A673 (cell line): ENCODE results near the gene SPECC1L. TPM values are rescaled to one million over a fixed set of nuclear protein-coding genes. Genes with fewer than 3 reads are reported as not detected.

Experiments
- BruUV-seq: library from RNA; stranded (reverse); fragments of 400-500 nt; replicated peaks from 2 replicates; lab custom pipeline; 2021; lab: Mats Ljungman, UMichigan
- CTCF ChIA-PET: fragments of 300-600 bp; sonication (Branson Sonifier 250); formaldehyde crosslinking; loops from one replicate; lab custom pipeline; 2022; ENCODE audit warnings: antibody characterized with exemption; lab: Charles Lee
- POLR2A ChIA-PET: fragments of 300-600 bp; sonication (Branson Sonifier 250); formaldehyde crosslinking; loops from one replicate; lab custom pipeline; 2022; ENCODE audit warnings: antibody characterized with exemption; ENCODE audit not compliant: low non-redundant PET; lab: Charles Lee
- DNase-seq: peaks from one replicate; pipeline ENCODE4 v3.0.0-alpha.2; 2015; ENCODE audit warnings: low spot score
- H3K27ac ChIP-seq: fragments of 200-600 bp; sonication (generic); 2 replicates; pipeline ENCODE4 v1.5.1; 2016; ENCODE audit warnings: mixed run types, low read depth, mild to moderate bottlenecking, mixed read lengths, antibody characterized with exemption, low read length; ENCODE audit not compliant: poor library complexity, severe bottlenecking
- H3K27me3 ChIP-seq: fragments of 200-600 bp; sonication (generic); replicated peaks from 2 replicates; pipeline ENCODE4 v1.6.1; 2017; ENCODE audit warnings: mixed run types, low read depth, mild to moderate bottlenecking, mixed read lengths, antibody characterized with exemption, low read length; ENCODE audit not compliant: insufficient read depth, poor library complexity
- H3K36me3 ChIP-seq: fragments of 200-600 bp; sonication (generic); 2 replicates; pipeline ENCODE4 v1.6.1; 2016; ENCODE audit warnings: mixed run types, mild to moderate bottlenecking, mixed read lengths, antibody characterized with exemption, low read length; ENCODE audit not compliant: insufficient read depth, poor library complexity, severe bottlenecking
- H3K4me1 ChIP-seq: fragments of 200-600 bp; sonication (generic); 2 replicates; pipeline ENCODE4 v1.6.1; 2017; ENCODE audit warnings: mixed run types, mild to moderate bottlenecking, mixed read lengths, antibody characterized with exemption, low read length; ENCODE audit not compliant: insufficient read depth, poor library complexity, severe bottlenecking
- H3K4me3 ChIP-seq: fragments of 200-600 bp; sonication (generic); 2 replicates; pipeline ENCODE4 v1.5.1; 2016; ENCODE audit warnings: low read depth, mixed run types, mild to moderate bottlenecking, mixed read lengths, low read length; ENCODE audit not compliant: poor library complexity, severe bottlenecking
- H3K9me3 ChIP-seq: fragments of 200-600 bp; sonication (generic); 2 replicates; pipeline ENCODE4 v1.6.1; 2016; ENCODE audit warnings: mixed run types, low read depth, mild to moderate bottlenecking, mixed read lengths, antibody characterized with exemption, low read length; ENCODE audit not compliant: poor library complexity, severe bottlenecking
- EZH2 ChIP-seq: fragments of 200-600 bp; sonication (generic); IDR thresholded peaks from 2 replicates; pipeline ENCODE4 v1.6.1; 2017; ENCODE audit warnings: borderline replicate concordance, low read depth, mild to moderate bottlenecking, mixed read lengths, antibody characterized with exemption, low read length; ENCODE audit not compliant: poor library complexity, severe bottlenecking
- intact Hi-C: fragments of 100-400 bp; cut with micrococcal nuclease; formaldehyde crosslinking; loops from one replicate; pipeline ENCODE4 v1.10.0; 2022; ENCODE audit not compliant: unreplicated experiment
- total RNA-seq: library from RNA; stranded (reverse); gene quantifications from 2 replicates; pipeline ENCODE4 v1.2.3, GENCODE V29; 2021
- TF ChIP-seq, protein P1 (sequence below): fragments of 300-800, 200-600 bp; sonication (generic); conservative IDR thresholded peaks from 2 replicates; pipeline ENCODE4 v1.5.1; 2017; ENCODE audit warnings: low read depth, mild to moderate bottlenecking, antibody characterized with exemption, low read length, moderate library complexity, mixed read lengths

SPECC1L gene
- total RNA-seq, 1 experiment from 2014 or later: 56.7 TPM

- no TSS peak for BruUV-seq
- Histone ChIP-seq H3K9me3 (no peaks in the 10 kb centered on the region), H3K4me3 (no peak overlapping the region), H3K4me1 (no peaks in the 10 kb centered on the region), H3K36me3 (peaks cover 59% of the 10 kb centered on the region), H3K27me3 (no peaks in the 10 kb centered on the region), H3K27ac (no peak overlapping the region)
- TF ChIP-seq, protein P1, sequence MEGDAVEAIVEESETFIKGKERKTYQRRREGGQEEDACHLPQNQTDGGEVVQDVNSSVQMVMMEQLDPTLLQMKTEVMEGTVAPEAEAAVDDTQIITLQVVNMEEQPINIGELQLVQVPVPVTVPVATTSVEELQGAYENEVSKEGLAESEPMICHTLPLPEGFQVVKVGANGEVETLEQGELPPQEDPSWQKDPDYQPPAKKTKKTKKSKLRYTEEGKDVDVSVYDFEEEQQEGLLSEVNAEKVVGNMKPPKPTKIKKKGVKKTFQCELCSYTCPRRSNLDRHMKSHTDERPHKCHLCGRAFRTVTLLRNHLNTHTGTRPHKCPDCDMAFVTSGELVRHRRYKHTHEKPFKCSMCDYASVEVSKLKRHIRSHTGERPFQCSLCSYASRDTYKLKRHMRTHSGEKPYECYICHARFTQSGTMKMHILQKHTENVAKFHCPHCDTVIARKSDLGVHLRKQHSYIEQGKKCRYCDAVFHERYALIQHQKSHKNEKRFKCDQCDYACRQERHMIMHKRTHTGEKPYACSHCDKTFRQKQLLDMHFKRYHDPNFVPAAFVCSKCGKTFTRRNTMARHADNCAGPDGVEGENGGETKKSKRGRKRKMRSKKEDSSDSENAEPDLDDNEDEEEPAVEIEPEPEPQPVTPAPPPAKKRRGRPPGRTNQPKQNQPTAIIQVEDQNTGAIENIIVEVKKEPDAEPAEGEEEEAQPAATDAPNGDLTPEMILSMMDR: no peak
- no peak for TF ChIP-seq EZH2
- ChIA-PET POLR2A (no interaction called here), CTCF (no interaction called here)
- intact Hi-C loops: no loop called here
- no peak for DNase-seq
These were observed 67.4 kb downstream of the SPECC1L start for GRCh38 chr22:24337894-24338645.

GRCh38 chr22:24338726-24339451, 68.3 kb downstream of the SPECC1L start:
- ChIA-PET POLR2A (no interaction called here), CTCF (interaction anchor here (0.7 kb wide), 1 partner anchor 183 kb away, joined by 3 read pairs; no protein-coding TSS in a partner anchor)
- Histone ChIP-seq H3K4me1 (no peaks in the 10 kb centered on the region), H3K9me3 (no peaks in the 10 kb centered on the region), H3K27ac (no peak overlapping the region), H3K4me3 (no peak overlapping the region), H3K27me3 (no peaks in the 10 kb centered on the region), H3K36me3 (peaks cover 63% of the 10 kb centered on the region)
- intact Hi-C loops: no loop called here
- no TSS peak for BruUV-seq
- DNase-seq: no peak
- TF ChIP-seq EZH2: no peak
- TF ChIP-seq, protein P1: no peak

DNA sequence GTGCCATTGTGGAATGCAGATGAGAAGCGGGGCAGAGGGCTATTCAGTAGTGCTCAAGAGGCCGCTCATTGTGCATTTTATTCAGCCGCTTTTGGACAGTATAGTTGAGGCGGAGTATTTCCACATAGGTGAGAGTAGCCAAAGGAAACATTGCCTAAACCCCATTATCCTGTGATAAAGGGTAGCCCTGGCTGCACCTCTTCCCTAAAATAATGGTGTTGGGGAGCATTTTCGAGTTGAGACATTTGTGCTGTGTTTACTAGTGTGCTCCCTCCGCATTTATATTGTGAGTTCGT, 68.8 kb downstream of the SPECC1L start:
- POLR2A ChIA-PET: no interaction called here
- TF ChIP-seq, protein P1: no peak
- TF ChIP-seq EZH2: no peak
- CTCF ChIA-PET: no interaction called here

More for the DNA sequence above, 68.8 kb downstream of the SPECC1L start:
- no peaks in the 10 kb centered on the region for H3K4me1 ChIP-seq
- H3K9me3 ChIP-seq: no peaks in the 10 kb centered on the region
- BruUV-seq: no TSS peak
- intact Hi-C loops: no loop called here
- H3K4me3 ChIP-seq: no peak overlapping the region
- DNase-seq: no peak
- H3K27ac ChIP-seq: no peak overlapping the region
- H3K36me3 ChIP-seq: peaks cover 66% of the 10 kb centered on the region
- no peaks in the 10 kb centered on the region for H3K27me3 ChIP-seq
